Activated T-helper 1 cell treated with anti-CD3 and anti-CD28 coated beads, Interleukin-12 subunit alpha, Interleukin-12 subunit beta, Interleukin-2, Interleukin-4 antibody, amounts not matched to agents 30 ng/mL and 10 ng/mL and 1 ng/mL, durations not matched to agents 14 hours and 24 hours and 36 hours (primary cell): ENCODE data around the gene RCSD1. TPM values are rescaled to one million over a fixed set of nuclear protein-coding genes. Genes with fewer than 3 reads are reported as not detected.
"Not testable (repeated sequence)": the region's sequence is repeated elsewhere in the genome, so short reads cannot be mapped to it uniquely, and the experiment has no call there.

Experiments used
- DNase-seq: peaks from one replicate; pipeline ENCODE4 v3.0.0; 2021; ENCODE audit warnings: low spot score
- H3K27ac Mint-ChIP-seq: one replicate; pipeline ENCODE4 v1.8.0; 2021; ENCODE audit warnings: mild to moderate bottlenecking, mixed read lengths
- H3K27me3 Mint-ChIP-seq: one replicate; pipeline ENCODE4 v1.8.0; 2022; ENCODE audit warnings: mild to moderate bottlenecking, moderate library complexity, mixed read lengths; ENCODE audit not compliant: insufficient read depth
- H3K36me3 Mint-ChIP-seq: one replicate; pipeline ENCODE4 v1.8.0; 2021; ENCODE audit warnings: low read depth, mixed read lengths
- H3K4me1 Mint-ChIP-seq: one replicate; pipeline ENCODE4 v1.8.0; 2021; ENCODE audit warnings: low read depth, mixed read lengths
- H3K4me3 Mint-ChIP-seq: one replicate; pipeline ENCODE4 v1.8.0; 2021; ENCODE audit warnings: mild to moderate bottlenecking, moderate library complexity, mixed read lengths
- H3K9me3 Mint-ChIP-seq: one replicate; pipeline ENCODE4 v1.8.0; 2021; ENCODE audit warnings: mixed read lengths
- intact Hi-C: fragments of 100-400 bp; cut with micrococcal nuclease; formaldehyde crosslinking; loops from one replicate; pipeline ENCODE4 v1.15.1; 2024
- total RNA-seq: library from RNA; stranded (reverse); gene quantifications from 2 replicates; pipeline ENCODE4 v1.2.3, GENCODE V29; 2022

RCSD1 gene
- total RNA-seq, 1 donor from 2014 or later = 78.6 TPM

- no peaks in the 10 kb centered on the region for H3K9me3 Mint-ChIP-seq
- no peak for DNase-seq
- peak overlapping the region; percentile 94 for H3K27ac Mint-ChIP-seq
- peak overlapping the region; percentile 96 for H3K4me3 Mint-ChIP-seq
- peaks cover 3% of the 10 kb centered on the region for H3K36me3 Mint-ChIP-seq
- H3K27me3 Mint-ChIP-seq = peaks cover 21% of the 10 kb centered on the region
- intact Hi-C loops = loop anchor here (1.0 to 10.0 kb wide), 7 partner anchors 9 to 839 kb away; partner anchors contain the start of genes POU2F1, RCSD1 and TADA1
- peaks cover 52% of the 10 kb centered on the region for H3K4me1 Mint-ChIP-seq
Measured at GRCh38 chr1:167713330-167714081, 83.5 kb downstream of the RCSD1 start.

DNA sequence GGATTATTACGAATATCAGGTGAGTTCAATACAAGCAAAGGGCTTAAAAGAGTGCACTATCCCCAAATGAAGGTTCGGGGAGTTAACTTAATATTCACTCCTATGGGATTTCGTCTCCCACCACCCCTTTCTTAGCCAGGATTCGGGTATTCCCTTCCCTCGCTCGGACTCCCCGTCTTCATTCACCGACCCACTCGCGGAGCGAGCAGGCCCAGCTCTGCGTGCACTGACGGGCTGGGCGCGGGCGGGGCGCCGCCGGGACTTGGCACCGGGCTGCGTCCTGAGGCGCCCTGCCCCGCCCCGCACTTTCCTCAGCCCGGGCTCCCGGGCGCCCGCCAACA is 84.0 kb downstream of the RCSD1 start:
- H3K4me1 Mint-ChIP-seq = peaks cover 52% of the 10 kb centered on the region
- DNase-seq = no peak
- intact Hi-C loops = loop anchor here (1.0 to 10.0 kb wide), 7 partner anchors 8 to 839 kb away; partner anchors contain the start of genes POU2F1, RCSD1 and TADA1
- peak overlapping the region; percentile 94 for H3K27ac Mint-ChIP-seq
- H3K9me3 Mint-ChIP-seq = no peaks in the 10 kb centered on the region
- peak overlapping the region; percentile 96 for H3K4me3 Mint-ChIP-seq
- peaks cover 2% of the 10 kb centered on the region for H3K36me3 Mint-ChIP-seq
- H3K27me3 Mint-ChIP-seq = peaks cover 21% of the 10 kb centered on the region

DNA sequence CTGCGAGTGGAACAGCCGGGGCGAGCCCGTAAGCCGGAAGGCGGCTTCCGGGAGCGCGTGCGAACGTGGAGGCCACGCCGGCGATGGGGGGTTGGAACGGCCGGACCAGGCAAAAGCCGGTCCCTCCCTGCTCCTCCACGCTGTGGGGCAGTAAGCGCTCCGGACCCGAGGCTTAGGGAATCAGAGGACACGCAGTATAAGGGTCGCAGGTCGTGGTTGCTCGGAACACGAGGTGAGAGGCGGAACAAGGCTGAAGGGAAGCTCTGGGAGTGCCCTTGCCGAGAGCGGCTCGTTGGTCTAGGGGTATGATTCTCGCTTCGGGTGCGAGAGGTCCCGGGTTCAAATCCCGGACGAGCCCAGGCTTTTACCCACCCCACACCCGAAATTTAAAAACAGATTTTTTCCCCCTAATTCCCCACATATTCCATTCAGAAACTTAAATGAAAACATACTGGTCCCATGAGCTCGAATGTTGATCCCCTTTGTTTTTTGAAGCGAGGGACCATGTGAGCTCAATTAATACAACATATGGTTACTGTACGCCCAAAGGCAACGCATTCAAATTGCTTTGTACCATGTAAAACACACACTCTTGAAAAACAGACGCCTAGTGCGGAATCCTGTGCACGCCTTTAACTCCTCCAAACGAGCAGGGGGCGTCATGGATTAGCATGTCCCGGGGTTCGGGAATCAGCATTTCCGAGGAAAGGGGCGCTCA is 84.6 kb downstream of the RCSD1 start:
- H3K36me3 Mint-ChIP-seq = peaks cover 2% of the 10 kb centered on the region
- H3K4me3 Mint-ChIP-seq = peak overlapping the region; percentile 96
- intact Hi-C loops = loop anchor here (1.0 to 10.0 kb wide), 10 partner anchors 8 to 840 kb away; partner anchors contain the start of genes DCAF6, POU2F1, RCSD1 and TADA1
- DNase-seq = peak; percentile 75
- peaks cover 21% of the 10 kb centered on the region for H3K27me3 Mint-ChIP-seq
- peaks cover 54% of the 10 kb centered on the region for H3K4me1 Mint-ChIP-seq
- H3K9me3 Mint-ChIP-seq = no peaks in the 10 kb centered on the region
- H3K27ac Mint-ChIP-seq = peak overlapping the region; percentile 91

DNA sequence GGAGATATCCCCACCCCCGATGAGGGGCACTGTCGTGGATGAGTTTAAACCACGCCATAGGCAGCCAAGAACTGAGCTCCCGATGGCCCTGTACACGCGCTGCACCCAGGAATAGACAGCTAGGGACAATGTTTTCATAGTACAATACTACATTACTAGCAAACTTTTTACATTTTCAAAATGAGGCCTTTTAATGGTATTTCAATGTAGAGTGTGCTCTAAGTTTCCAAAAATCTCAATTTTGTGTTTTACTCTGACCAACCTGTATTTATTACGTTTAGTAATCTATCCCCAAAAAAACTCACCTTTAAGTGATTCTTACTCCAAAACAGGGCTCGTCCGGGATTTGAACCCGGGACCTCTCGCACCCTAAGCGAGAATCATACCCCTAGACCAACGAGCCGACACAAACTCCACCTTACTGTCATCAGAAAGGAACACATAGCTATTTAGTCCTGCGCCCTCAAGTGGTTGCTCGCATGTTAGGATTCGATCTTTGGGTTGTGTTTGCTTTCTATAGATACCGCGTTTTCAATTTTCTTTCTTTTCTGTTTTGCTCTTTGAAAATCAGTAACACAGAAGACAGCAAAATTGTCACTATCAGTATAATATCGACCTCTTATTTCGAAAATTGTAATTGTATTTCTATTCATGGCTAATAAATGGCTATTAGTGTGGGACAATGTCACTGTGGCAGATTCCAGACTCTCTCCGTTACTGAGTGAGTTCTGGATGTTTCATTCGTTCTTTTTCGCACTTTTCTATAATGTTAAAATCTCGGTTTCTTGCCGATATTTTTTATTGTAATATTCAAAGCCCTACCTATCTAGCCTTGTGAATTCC is 85.3 kb downstream of the RCSD1 start:
- intact Hi-C loops = loop anchor here (1.0 to 10.0 kb wide), 8 partner anchors 61 to 841 kb away; partner anchors contain the start of genes DCAF6, POU2F1, RCSD1 and TADA1
- H3K4me3 Mint-ChIP-seq = peak overlapping the region; percentile 96
- H3K27ac Mint-ChIP-seq = peak overlapping the region; percentile 91
- H3K4me1 Mint-ChIP-seq = peaks cover 61% of the 10 kb centered on the region
- peak; percentile 84 for DNase-seq
- H3K27me3 Mint-ChIP-seq = peaks cover 21% of the 10 kb centered on the region
- H3K9me3 Mint-ChIP-seq = no peaks in the 10 kb centered on the region
- H3K36me3 Mint-ChIP-seq = peaks cover 2% of the 10 kb centered on the region

DNA sequence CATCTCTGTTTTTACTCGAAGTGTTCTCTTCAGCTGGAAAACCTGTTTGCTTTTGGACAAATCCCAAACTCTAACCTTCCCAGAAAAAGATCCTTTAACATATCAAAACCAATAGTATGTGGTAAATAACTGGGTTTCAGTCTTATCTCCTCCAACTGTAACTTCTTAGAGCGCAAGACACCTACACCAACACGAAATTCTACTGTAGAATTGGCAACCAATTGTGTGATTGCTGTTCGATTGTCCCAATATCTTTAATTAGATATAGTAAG is 85.9 kb downstream of the RCSD1 start:
- H3K4me3 Mint-ChIP-seq = peak overlapping the region; percentile 96
- H3K27ac Mint-ChIP-seq = peak overlapping the region; percentile 91
- peaks cover 67% of the 10 kb centered on the region for H3K4me1 Mint-ChIP-seq

DNA sequence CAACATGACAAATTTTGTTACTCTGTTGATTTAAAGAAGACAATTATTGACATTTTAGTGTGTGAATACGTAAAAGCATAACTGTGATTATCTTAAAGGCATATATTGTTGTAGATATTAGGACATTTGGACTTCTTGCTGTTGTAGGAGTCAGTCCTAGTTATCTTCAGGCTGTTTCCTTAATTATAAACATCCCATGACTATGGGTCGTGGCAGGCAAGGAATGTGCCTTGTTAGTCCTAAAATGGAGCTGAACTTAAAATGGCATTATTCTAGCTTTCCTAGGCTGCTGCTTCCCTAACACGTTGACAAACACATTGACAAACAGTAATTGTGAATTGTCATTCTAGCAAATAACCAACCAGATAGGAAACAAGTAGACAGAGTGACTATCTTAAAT is 87.3 kb downstream of the RCSD1 start:
- DNase-seq = no peak
- Mint-ChIP-seq H3K27me3 (peaks cover 14% of the 10 kb centered on the region), H3K4me3 (peak overlapping the region; percentile 96), H3K4me1 (peaks cover 73% of the 10 kb centered on the region), H3K9me3 (no peaks in the 10 kb centered on the region), H3K36me3 (peaks cover 2% of the 10 kb centered on the region), H3K27ac (peak overlapping the region; percentile 37)
- intact Hi-C loops = loop anchor here (10.0 kb wide), 1 partner anchor 843 kb away; the partner anchor contains the start of gene TADA1

More for the DNA sequence above, 85.9 kb downstream of the RCSD1 start:
- intact Hi-C loops = loop anchor here (1.0 to 10.0 kb wide), 8 partner anchors 61 to 841 kb away; partner anchors contain the start of genes DCAF6, POU2F1, RCSD1 and TADA1
- Mint-ChIP-seq H3K27me3 (peaks cover 21% of the 10 kb centered on the region), H3K36me3 (peaks cover 2% of the 10 kb centered on the region), H3K9me3 (no peaks in the 10 kb centered on the region)
- no peak for DNase-seq

GRCh38 chr1:167718914-167719691 is 89.1 kb downstream of the RCSD1 start:
- DNase-seq = no peak
- peaks cover 78% of the 10 kb centered on the region for H3K4me1 Mint-ChIP-seq
- H3K27ac Mint-ChIP-seq = peak overlapping the region; percentile 68
- intact Hi-C loops = loop anchor here (10.0 kb wide), 1 partner anchor 844 kb away; the partner anchor contains the start of gene TADA1
- H3K36me3 Mint-ChIP-seq = peaks cover 2% of the 10 kb centered on the region
- H3K4me3 Mint-ChIP-seq = peak overlapping the region; percentile 24
- H3K27me3 Mint-ChIP-seq = peaks cover 5% of the 10 kb centered on the region
- H3K9me3 Mint-ChIP-seq = no peaks in the 10 kb centered on the region

DNA sequence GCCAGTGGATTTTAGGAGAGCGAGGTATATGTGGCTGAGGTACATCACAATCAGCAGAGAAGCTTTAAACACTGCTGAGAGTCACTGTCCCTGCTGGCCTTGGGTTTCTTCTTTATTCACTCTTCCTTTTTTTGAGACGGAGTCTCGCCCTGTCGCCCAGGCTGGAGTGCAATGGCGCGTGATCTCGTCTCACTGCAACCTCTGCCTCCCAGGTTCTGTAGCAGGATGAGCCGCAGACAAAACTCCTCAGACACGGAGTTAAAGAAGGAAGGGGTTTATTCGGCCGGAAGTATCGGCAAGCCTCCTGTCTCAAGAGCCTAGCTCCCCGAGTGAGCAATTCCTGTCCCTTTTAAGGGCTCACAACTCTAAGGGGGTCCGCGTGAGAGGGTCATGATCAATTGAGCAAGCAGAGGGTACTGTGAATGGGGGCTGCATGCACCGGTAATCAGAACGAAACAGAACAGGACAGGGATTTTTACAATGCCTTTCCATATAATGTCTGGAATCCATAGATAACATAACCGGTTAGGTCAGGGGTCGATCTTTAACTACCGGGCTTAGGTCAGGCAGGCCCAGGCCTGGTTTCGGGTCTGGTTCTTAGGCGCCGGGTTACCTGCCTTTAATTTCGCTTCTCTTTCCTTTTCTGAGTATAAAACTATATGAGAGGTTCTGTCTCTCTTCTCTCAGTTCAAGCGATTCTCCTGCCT is 89.8 kb downstream of the RCSD1 start:
- Mint-ChIP-seq H3K4me1 (peaks cover 79% of the 10 kb centered on the region), H3K4me3 (peak overlapping the region; percentile 24), H3K27ac (peak overlapping the region; percentile 68)
- DNase-seq, H3K9me3 Mint-ChIP-seq, H3K36me3 Mint-ChIP-seq, H3K27me3 Mint-ChIP-seq: not testable (repeated sequence)
- intact Hi-C loops = loop anchor here (2.0 to 10.0 kb wide), 3 partner anchors 43 to 845 kb away; partner anchors contain the start of genes SFT2D2 and TADA1

GRCh38 chr1:167720965-167721616 is 91.1 kb downstream of the RCSD1 start:
- DNase-seq = no peak
- Mint-ChIP-seq H3K27ac (peak overlapping the region; percentile 57), H3K4me3 (peak overlapping the region; percentile 95), H3K4me1 (peaks cover 72% of the 10 kb centered on the region), H3K27me3 (no peaks in the 10 kb centered on the region), H3K9me3 (no peaks in the 10 kb centered on the region), H3K36me3 (peaks cover 9% of the 10 kb centered on the region)
- intact Hi-C loops = loop anchor here (1.0 to 5.0 kb wide), 3 partner anchors 42 to 506 kb away; partner anchors contain the start of gene SFT2D2

GRCh38 chr1:167721617-167722151 is 91.7 kb downstream of the RCSD1 start, which contains the start of gene MPZL1:
TSS of gene MPZL1 (plus strand) at chr1:167721982. CDS start at chr1:167722152, 170 bp downstream.
- peak; percentile 92 for DNase-seq
- Mint-ChIP-seq H3K27me3 (no peaks in the 10 kb centered on the region), H3K27ac (peak within 1 kb of the TSS; percentile 83), H3K36me3 (peaks cover 11% of the 10 kb centered on the region), H3K9me3 (no peaks in the 10 kb centered on the region), H3K4me3 (peak within 1 kb of the TSS; percentile 95), H3K4me1 (peaks cover 77% of the 10 kb centered on the region)
- intact Hi-C loops = loop anchor here (1.0 to 5.0 kb wide), 4 partner anchors 7 to 506 kb away; partner anchors contain the start of gene SFT2D2
